Activated T-cell treated with anti-CD3 and anti-CD28 coated beads for 1 hour (primary cell): ENCODE data around the gene DGKI.

Experiments used
- DNase-seq: peaks from one replicate; pipeline ENCODE4 v3.0.0-alpha.2; 2020; ENCODE audit warnings: low read depth

The DGKI gene

GRCh38 chr7:137846827-137847567 is at the start of gene DGKI:
Gene DGKI, minus strand, starts transcription at chr7:137846974.
- no peak for DNase-seq

DNA sequence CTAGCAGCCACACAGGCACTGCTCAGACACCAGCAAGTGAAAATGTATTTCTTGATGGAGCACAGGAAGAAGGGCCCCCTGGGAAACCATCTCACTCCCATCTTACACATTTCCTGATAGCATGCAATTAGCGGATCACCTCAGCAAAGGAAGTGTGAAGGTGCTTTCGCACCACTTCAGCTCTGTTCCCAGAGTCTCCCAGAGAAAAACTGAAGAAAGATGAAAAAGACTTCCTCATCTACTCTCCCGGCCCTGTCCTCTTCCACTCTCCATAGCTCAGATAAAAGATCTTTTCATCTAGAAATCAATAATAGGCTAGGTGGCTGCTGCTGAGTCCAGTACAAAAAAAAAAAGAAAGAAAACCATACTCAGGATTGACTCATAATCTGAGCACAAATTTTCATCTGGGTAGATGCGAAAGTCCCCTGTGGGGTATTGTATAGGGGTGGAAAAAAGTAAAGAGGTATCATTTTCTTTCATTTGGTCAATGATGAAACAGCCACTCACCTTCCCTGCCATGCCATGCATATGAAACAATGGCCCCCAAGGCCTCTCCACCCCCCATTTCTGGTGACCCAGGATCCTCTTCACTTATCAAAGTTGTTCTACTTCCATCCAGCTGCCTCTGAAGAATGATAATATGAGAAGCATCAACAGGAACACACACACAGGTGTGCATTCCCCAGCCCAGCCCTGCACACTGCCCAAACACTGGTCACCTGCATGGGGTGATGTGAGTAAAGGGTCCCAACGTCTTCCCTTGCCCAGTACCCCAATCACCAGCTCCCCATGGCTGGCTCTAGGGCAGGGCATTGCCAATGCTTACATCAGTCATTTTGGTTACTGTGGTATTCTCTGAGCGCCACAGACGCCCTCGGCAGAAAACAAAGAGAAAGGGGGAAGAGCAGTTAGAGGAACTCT is 48.8 kb upstream of the DGKI start:
- DNase-seq = no peak

DNA sequence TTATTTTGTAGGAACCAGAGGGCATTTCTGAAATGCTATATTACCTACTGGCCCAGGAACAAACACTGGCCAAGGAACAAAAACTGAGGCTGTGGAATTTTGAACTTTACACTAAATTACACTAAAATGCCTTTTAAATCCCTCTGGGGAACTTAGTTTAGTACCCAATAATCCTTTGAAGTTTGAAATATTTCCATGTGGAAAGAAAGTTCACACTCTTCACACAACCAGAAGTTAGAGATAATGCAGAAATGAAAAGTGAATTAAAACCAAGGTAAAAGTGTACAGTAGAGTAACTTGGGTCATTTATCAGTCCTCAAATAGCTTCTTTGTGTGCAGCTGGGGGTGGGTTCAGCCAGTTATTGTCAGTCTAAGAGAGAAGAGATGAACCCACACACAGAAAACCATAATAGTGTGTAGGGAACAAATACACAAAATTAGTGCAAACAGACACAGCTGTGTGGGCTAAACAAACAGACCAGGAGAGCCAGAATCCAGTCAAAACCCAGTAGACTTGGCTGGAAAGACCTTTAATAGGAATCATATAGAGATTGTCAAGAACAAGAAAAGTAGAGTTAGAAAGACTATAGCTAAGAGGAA is 46.5 kb upstream of the DGKI start:
- DNase-seq = no peak

DNA sequence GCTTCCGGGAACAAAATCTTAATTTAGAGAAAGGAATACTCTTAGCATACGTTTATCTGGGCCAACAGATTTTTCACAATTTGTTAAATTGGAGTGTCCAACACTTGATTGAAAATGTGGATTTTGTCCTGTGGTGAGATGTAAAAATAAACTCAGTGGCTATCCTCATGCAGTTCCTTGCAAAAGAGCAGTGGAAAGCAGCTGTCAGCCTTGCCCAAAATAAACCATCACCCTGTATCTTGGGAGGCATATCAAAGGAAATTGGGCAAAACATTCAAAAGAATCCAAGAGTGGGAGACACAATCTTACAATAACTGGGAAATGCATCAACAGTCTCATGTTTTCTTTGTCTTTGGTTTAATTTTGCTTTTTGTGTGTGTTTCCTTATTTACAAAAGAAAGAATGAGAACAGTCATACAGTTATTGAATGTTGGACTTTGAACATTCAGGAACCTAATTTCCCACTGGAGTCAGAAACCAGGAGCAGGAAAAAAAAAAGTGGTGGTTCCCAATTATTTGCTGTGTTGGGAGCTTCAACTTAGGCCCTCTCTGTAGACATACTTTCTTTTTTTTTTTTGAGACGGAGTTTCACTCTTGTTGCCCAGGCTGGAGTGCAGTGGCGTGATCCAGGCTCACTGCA is 44.4 kb upstream of the DGKI start:
- DNase-seq = no peak

- no peak for DNase-seq
Measured at GRCh38 chr7:137890449-137890921, 43.7 kb upstream of the DGKI start.

DNA sequence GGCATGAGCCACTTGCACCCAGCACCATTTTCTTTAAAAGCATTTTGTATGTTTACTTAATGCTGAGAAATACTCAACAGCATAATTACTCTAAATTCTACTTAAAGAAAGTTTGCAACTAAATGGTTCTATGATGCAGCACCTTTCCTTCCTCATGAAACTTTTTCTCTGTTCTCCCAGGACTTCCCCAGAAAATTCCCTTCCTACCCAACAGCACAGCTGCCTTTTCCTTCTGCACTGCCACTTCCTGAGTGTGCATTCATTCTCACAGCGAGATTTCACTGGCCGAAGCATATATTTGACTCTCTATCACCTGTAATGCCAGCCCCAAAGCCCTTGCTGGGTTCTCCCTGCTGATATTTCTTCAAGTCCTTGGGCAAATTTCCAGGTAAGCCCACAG is 41.5 kb upstream of the DGKI start:
- no peak for DNase-seq

DNA sequence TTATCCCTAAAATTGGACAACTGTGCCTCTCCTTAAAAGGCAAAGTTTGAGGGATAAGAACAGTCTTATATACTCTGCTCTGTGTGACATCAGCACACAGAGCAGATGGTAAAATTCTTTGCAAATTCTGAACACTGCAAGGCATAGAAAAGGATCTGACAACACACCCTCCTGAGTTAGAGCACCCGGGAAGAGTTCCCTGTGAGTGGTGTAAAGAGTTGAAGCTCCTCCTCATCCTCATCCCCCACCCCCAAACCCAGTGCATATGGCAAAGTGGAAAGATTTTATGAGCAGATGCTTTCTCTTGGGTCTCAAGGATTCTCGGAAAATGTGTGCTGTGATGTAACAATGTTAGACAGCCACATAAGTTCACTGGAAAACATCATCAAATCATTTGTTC is 40.0 kb upstream of the DGKI start:
- no peak for DNase-seq

- no peak for DNase-seq
Measured at GRCh38 chr7:137886281-137886680, 39.5 kb upstream of the DGKI start.

DNA sequence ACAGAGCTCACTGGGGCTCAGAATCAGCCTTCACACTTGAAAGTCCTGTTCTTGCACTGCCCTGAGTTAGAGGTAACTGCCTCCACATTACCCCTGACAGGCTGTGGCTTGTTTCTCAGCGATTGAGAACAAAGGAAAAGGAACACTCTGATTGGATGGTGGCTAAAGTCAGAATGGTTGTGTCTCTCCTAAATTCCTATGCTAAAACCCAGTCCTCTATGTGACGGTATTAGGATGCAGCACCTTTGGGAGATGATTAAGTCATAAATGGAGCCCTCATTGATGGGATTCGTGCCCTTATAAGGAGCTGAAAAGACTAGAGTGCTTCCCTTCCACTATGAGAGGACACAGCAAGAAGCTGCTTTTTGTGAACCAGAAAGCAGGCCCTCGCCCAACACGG is 38.9 kb upstream of the DGKI start:
- no peak for DNase-seq

- no peak for DNase-seq
Measured at GRCh38 chr7:137882806-137883205, 36.0 kb upstream of the DGKI start.

- no peak for DNase-seq
Measured at GRCh38 chr7:137882261-137882668, 35.5 kb upstream of the DGKI start.

- DNase-seq = no peak
Measured at GRCh38 chr7:137881607-137882260, 35.0 kb upstream of the DGKI start.

DNA sequence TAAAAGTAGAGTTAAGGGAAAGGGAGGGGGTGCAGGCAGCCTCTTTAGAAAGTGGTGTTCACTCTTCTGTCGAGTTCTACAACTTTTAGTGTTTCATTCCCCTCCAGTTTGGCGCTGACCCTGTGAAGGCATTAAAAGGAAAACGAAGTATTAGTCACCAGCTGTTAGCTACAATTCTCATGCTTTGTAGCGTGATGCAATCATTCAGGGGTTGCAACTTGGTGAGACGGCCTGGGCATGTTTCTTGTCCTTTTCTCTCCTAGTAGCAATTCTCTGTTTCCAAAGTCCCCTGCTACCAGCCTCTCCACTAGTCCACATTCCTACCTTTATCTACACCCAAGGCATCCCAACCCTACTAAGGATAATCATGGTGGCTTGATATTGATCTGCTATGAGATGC is 33.7 kb upstream of the DGKI start:
- DNase-seq = no peak

- no peak for DNase-seq
Measured at GRCh38 chr7:137879357-137880158, 32.8 kb upstream of the DGKI start.

DNA sequence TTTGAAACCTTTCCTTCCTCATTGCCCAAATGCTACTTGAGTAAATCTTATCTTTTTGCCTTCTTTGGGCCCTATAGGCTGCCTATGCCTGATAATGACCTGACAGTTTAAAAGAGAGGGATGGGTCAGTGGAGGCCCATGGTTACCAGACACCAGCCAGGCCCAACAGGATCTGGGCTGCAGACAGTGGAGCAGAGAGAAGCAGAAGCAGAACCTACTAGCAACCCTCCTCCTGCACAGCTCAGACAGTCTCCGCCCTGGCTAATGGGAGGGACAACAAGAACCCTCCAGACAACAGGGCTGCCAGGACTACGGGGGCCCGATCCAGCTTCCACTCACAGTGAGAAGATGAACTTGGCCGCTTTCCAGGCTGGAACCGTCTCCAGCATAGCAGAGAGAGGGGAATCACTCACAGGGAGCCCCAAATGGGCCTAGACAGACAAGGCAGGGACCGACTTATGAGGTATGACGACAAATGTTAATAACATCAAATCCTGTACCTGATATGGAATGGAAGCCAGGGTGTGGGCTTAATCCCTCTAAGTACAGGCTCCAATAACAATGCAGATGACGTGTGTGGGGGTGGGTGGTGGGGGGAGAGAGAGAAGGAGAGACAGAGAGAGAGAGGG is 31.7 kb upstream of the DGKI start:
- no peak for DNase-seq

GRCh38 chr7:137877027-137877675 is 30.4 kb upstream of the DGKI start:
- no peak for DNase-seq

DNA sequence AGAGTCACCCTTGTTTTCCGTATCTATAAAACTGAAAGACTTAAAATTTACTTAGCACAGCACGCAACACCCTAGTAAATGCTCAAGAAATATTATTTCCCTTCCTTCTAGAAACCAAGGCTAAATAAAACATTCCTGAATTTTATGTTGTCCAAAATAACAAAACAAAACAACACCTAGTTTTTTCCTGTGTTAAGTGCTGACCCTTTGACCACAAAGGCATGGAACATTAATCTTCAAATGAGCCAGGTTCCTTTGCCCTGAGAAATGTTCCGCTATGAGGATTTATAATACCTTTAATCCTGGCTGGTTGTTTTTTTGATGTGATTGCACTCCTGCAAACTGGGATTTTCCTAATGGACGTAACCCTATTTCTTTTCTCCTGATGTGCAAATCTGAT is 29.0 kb upstream of the DGKI start:
- DNase-seq = no peak

DNA sequence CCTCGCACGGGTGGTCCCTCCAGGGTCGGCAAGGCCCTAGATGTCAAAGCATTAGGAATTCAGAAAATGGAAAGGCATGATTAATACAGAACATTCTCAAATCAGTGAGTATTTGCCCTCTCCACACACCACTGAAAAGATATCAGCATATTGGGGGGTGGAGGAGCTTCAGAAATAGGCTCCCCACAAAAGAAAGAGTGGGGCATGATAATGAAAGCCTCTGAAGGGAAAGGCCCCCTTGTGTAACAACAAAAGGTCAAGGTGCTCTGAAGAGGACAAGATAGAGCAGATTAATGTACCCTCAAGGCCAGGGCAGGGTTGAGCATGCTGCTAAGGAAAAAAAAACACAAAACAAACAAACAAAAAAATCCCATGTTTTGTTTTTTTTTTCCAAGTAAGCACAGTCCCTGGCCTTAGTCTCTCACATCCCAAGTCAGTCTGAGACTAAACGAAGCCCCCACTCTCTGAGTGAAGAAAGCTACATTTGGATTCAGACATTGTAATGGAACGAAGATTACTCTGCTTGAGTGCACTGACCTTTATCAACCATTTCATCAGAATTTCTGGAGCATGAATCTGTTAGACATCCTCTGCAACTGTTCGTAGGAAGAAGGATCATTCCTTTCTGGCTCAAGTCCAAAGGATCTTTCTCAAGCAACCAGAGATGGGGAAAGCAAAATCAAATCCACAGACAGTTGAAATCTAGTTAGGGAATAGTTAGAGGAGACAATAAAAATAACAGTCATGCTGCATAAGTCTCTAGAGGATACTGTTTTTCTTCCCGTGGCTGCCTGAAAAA is 27.4 kb upstream of the DGKI start:
- no peak for DNase-seq

DNA sequence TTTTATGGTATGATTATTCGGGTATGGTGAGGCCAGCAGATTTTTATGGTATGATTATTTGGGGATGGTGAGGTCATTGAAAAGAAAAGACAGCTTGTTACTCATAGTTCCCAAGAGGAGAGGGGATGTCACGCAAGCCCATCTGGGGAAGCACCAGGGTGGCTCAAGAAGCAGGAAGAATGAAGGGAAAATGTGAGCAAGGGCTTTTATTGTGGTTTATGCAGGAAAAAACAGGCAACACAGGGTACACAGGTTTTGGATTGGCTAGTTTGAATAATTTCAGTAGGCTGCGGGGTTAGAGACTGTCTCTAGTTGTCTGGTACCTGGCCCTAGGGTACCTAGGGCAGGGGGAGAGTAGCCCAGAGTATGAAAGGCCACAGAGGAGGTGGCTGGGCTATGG is 26.8 kb upstream of the DGKI start:
- no peak for DNase-seq
